ENCODE measurements around the gene CDC16. TPM values are rescaled to one million over a fixed set of nuclear protein-coding genes. Genes with fewer than 3 reads are reported as not detected.
A peak's percentile ranks its signal among the peaks of the same experiment; 100 is the strongest.
"Not testable (repeated sequence)": the region's sequence is repeated elsewhere in the genome, so short reads cannot be mapped to it uniquely, and the experiment has no call there.

CDC16 gene
- total and polyA plus RNA-seq, 5 donors, result 35.6 to 52.7 (median 40.3) TPM

GRCh38 chr13:114261328-114261965 lies 26.8 kb downstream of the CDC16 start:
- H3K4me3 ChIP-seq (ENCODE audit: low read length), result no peak overlapping the region
- 49% methylated on average over 3 of the region's 3 CpGs for WGBS
- intact Hi-C loops (cut with DNase I), result no loop called here
- DNase-seq (no peak), ATAC-seq (peak; percentile 79 to 80)
- H3K4me1 ChIP-seq (ENCODE audit: control insufficient read depth, insufficient read depth, low read length), result no peaks in the 10 kb centered on the region
- no peaks in the 10 kb centered on the region for H3K27me3 ChIP-seq (ENCODE audit: control insufficient read depth, insufficient read depth)
- no peaks in the 10 kb centered on the region for H3K9me3 ChIP-seq (ENCODE audit: control insufficient read depth, low read length)
- H3K27ac ChIP-seq (ENCODE audit: low read length), result peak overlapping the region; percentile 50

GRCh38 chr13:114263578-114263977 lies 28.9 kb downstream of the CDC16 start:
- no peak overlapping the region for H3K4me3 ChIP-seq (ENCODE audit: low read length)
- 69% methylated on average over 5 of the region's 5 CpGs for WGBS
- intact Hi-C loops (cut with DNase I), result no loop called here
- no peak for ATAC-seq
- no peaks in the 10 kb centered on the region for H3K9me3 ChIP-seq (ENCODE audit: control insufficient read depth, low read length)
- no peaks in the 10 kb centered on the region for H3K27me3 ChIP-seq (ENCODE audit: control insufficient read depth, insufficient read depth)
- H3K4me1 ChIP-seq (ENCODE audit: control insufficient read depth, insufficient read depth, low read length), result no peaks in the 10 kb centered on the region
- no peak overlapping the region for H3K27ac ChIP-seq (ENCODE audit: low read length)
- DNase-seq, result no peak

GRCh38 chr13:114264313-114264712 lies 29.6 kb downstream of the CDC16 start:
- ATAC-seq; H3K4me1 ChIP-seq (ENCODE audit: control insufficient read depth, insufficient read depth, low read length); H3K27ac ChIP-seq (ENCODE audit: low read length); H3K9me3 ChIP-seq (ENCODE audit: control insufficient read depth, low read length); H3K4me3 ChIP-seq (ENCODE audit: low read length); DNase-seq; H3K27me3 ChIP-seq (ENCODE audit: control insufficient read depth, insufficient read depth); intact Hi-C loops (cut with DNase I): not testable (repeated sequence)
- 97% methylated on average over 13 of the region's 13 CpGs for WGBS

- H3K27ac ChIP-seq (ENCODE audit: low read length), result no peak overlapping the region
- no peak for ATAC-seq
- DNase-seq, result no peak
- WGBS, result 90% methylated on average over 8 of the region's 8 CpGs
- no peaks in the 10 kb centered on the region for H3K27me3 ChIP-seq (ENCODE audit: control insufficient read depth, insufficient read depth)
- no peaks in the 10 kb centered on the region for H3K4me1 ChIP-seq (ENCODE audit: control insufficient read depth, insufficient read depth, low read length)
- no peaks in the 10 kb centered on the region for H3K9me3 ChIP-seq (ENCODE audit: control insufficient read depth, low read length)
- no peak overlapping the region for H3K4me3 ChIP-seq (ENCODE audit: low read length)
- intact Hi-C loops (cut with DNase I), result no loop called here
These were observed 30.4 kb downstream of the CDC16 start for GRCh38 chr13:114264886-114265611.

GRCh38 chr13:114266241-114266640 lies 31.5 kb downstream of the CDC16 start:
- H3K27me3 ChIP-seq (ENCODE audit: control insufficient read depth, insufficient read depth), result no peaks in the 10 kb centered on the region
- 97% methylated on average over 5 of the region's 5 CpGs for WGBS

GRCh38 chr13:114268344-114269280 lies 33.9 kb downstream of the CDC16 start:
- Histone ChIP-seq H3K27me3 (ENCODE audit: control insufficient read depth, insufficient read depth) (no peaks in the 10 kb centered on the region), H3K4me1 (ENCODE audit: control insufficient read depth, insufficient read depth, low read length) (no peaks in the 10 kb centered on the region), H3K9me3 (ENCODE audit: control insufficient read depth, low read length) (no peaks in the 10 kb centered on the region), H3K27ac (ENCODE audit: low read length) (no peak overlapping the region), H3K4me3 (ENCODE audit: low read length) (no peak overlapping the region)
- ATAC-seq (no peak), DNase-seq (no peak)
- intact Hi-C loops (cut with DNase I), result no loop called here
- WGBS, result 96% methylated on average over 6 of the region's 6 CpGs

More at GRCh38 chr13:114266241-114266640, 31.5 kb downstream of the CDC16 start:
- ATAC-seq (no peak), DNase-seq (no peak)
- Histone ChIP-seq H3K27ac (ENCODE audit: low read length) (no peak overlapping the region), H3K4me3 (ENCODE audit: low read length) (no peak overlapping the region), H3K4me1 (ENCODE audit: control insufficient read depth, insufficient read depth, low read length) (no peaks in the 10 kb centered on the region), H3K9me3 (ENCODE audit: control insufficient read depth, low read length) (no peaks in the 10 kb centered on the region)
- intact Hi-C loops (cut with DNase I), result no loop called here

- Histone ChIP-seq H3K9me3 (ENCODE audit: control insufficient read depth, low read length) (no peaks in the 10 kb centered on the region), H3K4me1 (ENCODE audit: control insufficient read depth, insufficient read depth, low read length) (no peaks in the 10 kb centered on the region), H3K4me3 (ENCODE audit: low read length) (no peak overlapping the region), H3K27ac (ENCODE audit: low read length) (no peak overlapping the region), H3K27me3 (ENCODE audit: control insufficient read depth, insufficient read depth) (no peaks in the 10 kb centered on the region)
- DNase-seq, result no peak
- intact Hi-C loops (cut with DNase I), result no loop called here
- ATAC-seq, result no peak
- 87% methylated on average over 4 of the region's 4 CpGs for WGBS
These were observed 34.6 kb downstream of the CDC16 start for GRCh38 chr13:114269281-114269770.

- Histone ChIP-seq H3K4me3 (ENCODE audit: low read length) (no peak overlapping the region), H3K4me1 (ENCODE audit: control insufficient read depth, insufficient read depth, low read length) (no peaks in the 10 kb centered on the region), H3K9me3 (ENCODE audit: control insufficient read depth, low read length) (no peaks in the 10 kb centered on the region), H3K27me3 (ENCODE audit: control insufficient read depth, insufficient read depth) (no peaks in the 10 kb centered on the region), H3K27ac (ENCODE audit: low read length) (no peak overlapping the region)
- WGBS, result 72% methylated on average over 2 of the region's 2 CpGs
- no peak for DNase-seq
- intact Hi-C loops (cut with DNase I), result no loop called here
- ATAC-seq, result no peak
These were observed 38.3 kb downstream of the CDC16 start for GRCh38 chr13:114272977-114273376.

GRCh38 chr13:114275304-114275703 lies 40.6 kb downstream of the CDC16 start:
- Histone ChIP-seq H3K9me3 (ENCODE audit: control insufficient read depth, low read length) (no peaks in the 10 kb centered on the region), H3K27ac (ENCODE audit: low read length) (no peak overlapping the region), H3K4me3 (ENCODE audit: low read length) (no peak overlapping the region), H3K4me1 (ENCODE audit: control insufficient read depth, insufficient read depth, low read length) (no peaks in the 10 kb centered on the region), H3K27me3 (ENCODE audit: control insufficient read depth, insufficient read depth) (no peaks in the 10 kb centered on the region)
- intact Hi-C loops (cut with DNase I), result no loop called here
- DNase-seq (peak in 1 of 3 donors; percentile 46), ATAC-seq (no peak)
- 83% methylated on average over 7 of the region's 7 CpGs for WGBS

- ATAC-seq, result no peak
- no peak for DNase-seq
- Histone ChIP-seq H3K4me3 (ENCODE audit: low read length) (no peak overlapping the region), H3K4me1 (ENCODE audit: control insufficient read depth, insufficient read depth, low read length) (no peaks in the 10 kb centered on the region), H3K9me3 (ENCODE audit: control insufficient read depth, low read length) (no peaks in the 10 kb centered on the region), H3K27me3 (ENCODE audit: control insufficient read depth, insufficient read depth) (no peaks in the 10 kb centered on the region), H3K27ac (ENCODE audit: low read length) (no peak overlapping the region)
- intact Hi-C loops (cut with DNase I), result no loop called here
- WGBS, result 71% methylated on average over 4 of the region's 4 CpGs
These were observed 44.4 kb downstream of the CDC16 start for GRCh38 chr13:114279146-114279545.

Data from right cardiac atrium (tissue), 5 donors.